ENCODE results near the gene RFC3.
A peak's percentile ranks its signal among the peaks of the same experiment; 100 is the strongest.
"Not testable (repeated sequence)": the region's sequence is repeated elsewhere in the genome, so short reads cannot be mapped to it uniquely, and the experiment has no call there.

The RFC3 gene

DNA sequence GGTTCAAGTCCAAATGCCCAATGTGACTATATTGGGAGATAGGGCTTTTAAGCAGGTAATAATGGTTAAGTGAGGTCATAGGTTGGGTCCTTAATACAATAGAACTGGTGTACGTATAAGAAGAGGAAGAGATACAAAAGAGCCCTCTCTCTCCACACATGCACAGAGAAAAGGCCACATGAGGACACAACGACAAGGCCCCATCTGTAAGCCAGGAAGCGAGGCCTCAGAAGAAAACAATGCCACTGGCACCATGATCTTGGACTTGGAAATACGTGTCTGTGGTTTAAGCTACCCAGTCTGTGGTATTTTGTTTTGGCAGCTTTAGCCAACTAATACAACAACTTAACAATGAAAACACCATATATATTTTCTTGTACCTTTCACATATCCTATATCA lies 23.4 kb upstream of the RFC3 start:
- no peaks in the 10 kb centered on the region for H3K9me3 Mint-ChIP-seq
- H3K4me3 Mint-ChIP-seq = no peak overlapping the region
- no peaks in the 10 kb centered on the region for H3K27me3 Mint-ChIP-seq
- peaks cover 16% of the 10 kb centered on the region for H3K4me1 Mint-ChIP-seq (ENCODE audit: low read depth)
- intact Hi-C loops (cut with micrococcal nuclease) = no loop called here
- H3K36me3 Mint-ChIP-seq (ENCODE audit: low read depth) = no peaks in the 10 kb centered on the region
- no peak overlapping the region for H3K27ac Mint-ChIP-seq

DNA sequence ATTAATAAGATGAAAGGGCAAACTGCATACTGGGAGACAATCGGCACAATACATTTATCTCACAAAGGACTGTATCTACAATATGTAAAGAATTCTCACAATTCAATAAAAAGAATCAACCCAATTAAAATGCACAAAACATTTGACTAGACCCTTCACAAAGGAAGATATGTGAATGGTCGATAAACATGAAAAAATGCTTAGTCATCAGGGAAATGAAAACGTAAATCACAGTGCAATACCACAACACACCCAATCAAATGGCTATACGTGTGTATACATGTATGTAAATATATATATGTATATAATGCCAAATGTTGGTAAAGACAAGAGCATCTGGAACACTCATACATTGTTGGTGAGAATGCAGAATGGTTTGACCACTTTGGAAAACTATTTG lies 21.9 kb upstream of the RFC3 start:
- peaks cover 21% of the 10 kb centered on the region for H3K4me1 Mint-ChIP-seq (ENCODE audit: low read depth)
- H3K4me3 Mint-ChIP-seq = no peak overlapping the region
- H3K36me3 Mint-ChIP-seq (ENCODE audit: low read depth) = no peaks in the 10 kb centered on the region
- no peak overlapping the region for H3K27ac Mint-ChIP-seq
- intact Hi-C loops (cut with micrococcal nuclease) = no loop called here
- H3K27me3 Mint-ChIP-seq = no peaks in the 10 kb centered on the region
- no peaks in the 10 kb centered on the region for H3K9me3 Mint-ChIP-seq

DNA sequence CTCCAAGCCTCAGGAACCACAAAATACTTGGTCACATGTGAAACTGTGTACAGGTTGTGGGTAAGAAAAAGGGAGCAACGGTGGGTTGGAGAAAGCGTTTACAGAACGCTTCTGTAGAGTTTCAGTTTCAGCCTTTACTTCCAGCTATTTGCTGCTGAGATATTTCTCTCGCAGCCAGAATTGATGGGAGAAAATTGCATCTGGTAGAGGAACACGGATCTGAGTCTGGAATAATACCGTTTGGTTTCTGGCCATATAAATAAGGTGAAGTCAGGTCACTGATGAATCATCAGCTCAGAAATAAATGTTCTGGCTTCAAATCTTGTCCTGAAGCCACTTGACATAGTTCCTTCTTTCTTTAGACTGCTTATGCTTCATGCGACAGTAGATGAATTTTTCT lies 20.3 kb upstream of the RFC3 start:
- Mint-ChIP-seq H3K4me3 (peak overlapping the region; percentile 48), H3K9me3 (no peaks in the 10 kb centered on the region), H3K27me3 (no peaks in the 10 kb centered on the region), H3K27ac (peak overlapping the region; percentile 34), H3K36me3 (ENCODE audit: low read depth) (no peaks in the 10 kb centered on the region), H3K4me1 (ENCODE audit: low read depth) (peaks cover 21% of the 10 kb centered on the region)
- intact Hi-C loops (cut with micrococcal nuclease) = no loop called here

DNA sequence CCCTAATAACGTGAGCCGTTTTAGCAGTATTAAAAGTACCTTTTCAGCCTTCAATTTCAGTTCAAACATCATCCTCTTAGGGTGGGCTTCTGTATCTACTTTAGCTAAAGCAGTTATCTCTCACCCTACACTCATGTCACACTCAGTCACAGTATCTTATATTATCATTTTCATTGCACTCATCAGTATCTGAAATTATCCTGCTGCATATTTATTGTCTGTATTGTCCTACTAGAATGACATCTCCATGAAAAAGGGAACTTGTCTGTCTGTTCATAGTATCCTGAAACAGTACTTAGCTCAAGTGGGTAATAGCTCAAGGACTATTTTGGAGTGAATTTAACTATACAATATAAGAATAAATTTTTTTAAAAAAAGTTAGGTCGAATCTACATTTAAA lies 19.9 kb upstream of the RFC3 start:
- H3K27ac Mint-ChIP-seq = peak overlapping the region; percentile 34
- intact Hi-C loops (cut with micrococcal nuclease) = no loop called here
- no peaks in the 10 kb centered on the region for H3K36me3 Mint-ChIP-seq (ENCODE audit: low read depth)
- H3K27me3 Mint-ChIP-seq = no peaks in the 10 kb centered on the region
- H3K4me3 Mint-ChIP-seq = no peak overlapping the region
- H3K4me1 Mint-ChIP-seq (ENCODE audit: low read depth) = peaks cover 21% of the 10 kb centered on the region
- H3K9me3 Mint-ChIP-seq = no peaks in the 10 kb centered on the region

DNA sequence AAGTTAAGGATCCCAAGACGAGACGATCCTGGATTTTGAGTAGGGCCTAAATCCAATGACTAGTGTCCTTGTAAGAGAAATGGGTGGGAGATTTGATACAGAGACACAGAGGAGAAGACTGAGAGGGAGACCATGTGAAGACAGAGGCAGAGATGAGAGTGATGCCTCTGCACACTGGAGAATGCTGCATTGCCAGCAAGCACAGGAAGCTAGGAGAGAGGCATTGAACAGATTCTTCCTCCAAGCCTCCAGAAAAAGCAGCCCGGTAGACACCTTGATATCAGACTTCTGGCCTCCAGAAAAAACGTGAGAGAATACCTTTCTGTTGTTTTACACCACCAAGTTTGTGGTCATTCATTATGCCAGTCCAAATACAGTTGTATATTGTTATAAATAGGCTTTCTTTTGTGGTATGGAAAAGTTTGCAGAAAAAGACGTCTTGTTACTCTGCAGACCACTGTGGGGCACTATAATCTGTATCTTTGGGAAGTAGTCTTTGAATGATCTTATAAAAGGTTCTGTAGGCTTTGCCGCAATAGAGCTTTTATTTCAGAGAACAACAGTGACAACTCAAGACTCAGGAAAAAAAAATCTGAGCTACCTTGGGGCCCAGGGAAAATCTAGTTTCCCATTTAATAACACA lies 17.9 kb upstream of the RFC3 start:
- no peaks in the 10 kb centered on the region for H3K27me3 Mint-ChIP-seq
- H3K36me3 Mint-ChIP-seq (ENCODE audit: low read depth) = no peaks in the 10 kb centered on the region
- intact Hi-C loops (cut with micrococcal nuclease) = no loop called here
- H3K4me1 Mint-ChIP-seq (ENCODE audit: low read depth) = peaks cover 21% of the 10 kb centered on the region
- no peak overlapping the region for H3K4me3 Mint-ChIP-seq
- no peak overlapping the region for H3K27ac Mint-ChIP-seq
- no peaks in the 10 kb centered on the region for H3K9me3 Mint-ChIP-seq

DNA sequence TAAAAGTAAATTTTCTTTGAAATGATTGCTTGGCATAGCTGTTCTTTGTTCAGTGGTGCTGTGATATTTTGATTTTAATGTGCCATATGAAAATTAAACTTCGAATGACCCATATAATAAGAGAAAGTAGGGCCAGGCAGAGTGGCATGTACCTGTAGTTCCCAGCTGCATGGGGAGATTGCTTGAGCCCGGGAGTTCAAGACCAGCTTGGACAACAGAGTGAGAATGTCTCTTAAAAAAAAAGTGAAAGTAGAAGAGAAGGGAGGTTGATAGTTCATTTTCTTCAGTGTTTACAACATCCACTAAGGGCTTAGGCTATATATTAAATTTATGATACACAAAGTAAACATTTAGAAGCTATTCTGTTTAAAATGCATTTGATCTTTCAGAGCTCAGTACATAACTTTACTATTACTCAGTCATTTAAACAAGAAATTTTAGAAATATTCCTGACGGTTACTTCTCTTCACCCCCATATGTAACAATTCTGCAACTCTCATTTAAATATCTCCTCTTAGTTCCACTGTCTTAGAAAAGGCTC lies 17.2 kb upstream of the RFC3 start:
- H3K27me3 Mint-ChIP-seq = no peaks in the 10 kb centered on the region
- H3K9me3 Mint-ChIP-seq = no peaks in the 10 kb centered on the region
- no peak overlapping the region for H3K4me3 Mint-ChIP-seq
- peaks cover 21% of the 10 kb centered on the region for H3K4me1 Mint-ChIP-seq (ENCODE audit: low read depth)
- intact Hi-C loops (cut with micrococcal nuclease) = no loop called here
- H3K36me3 Mint-ChIP-seq (ENCODE audit: low read depth) = no peaks in the 10 kb centered on the region
- H3K27ac Mint-ChIP-seq = no peak overlapping the region

DNA sequence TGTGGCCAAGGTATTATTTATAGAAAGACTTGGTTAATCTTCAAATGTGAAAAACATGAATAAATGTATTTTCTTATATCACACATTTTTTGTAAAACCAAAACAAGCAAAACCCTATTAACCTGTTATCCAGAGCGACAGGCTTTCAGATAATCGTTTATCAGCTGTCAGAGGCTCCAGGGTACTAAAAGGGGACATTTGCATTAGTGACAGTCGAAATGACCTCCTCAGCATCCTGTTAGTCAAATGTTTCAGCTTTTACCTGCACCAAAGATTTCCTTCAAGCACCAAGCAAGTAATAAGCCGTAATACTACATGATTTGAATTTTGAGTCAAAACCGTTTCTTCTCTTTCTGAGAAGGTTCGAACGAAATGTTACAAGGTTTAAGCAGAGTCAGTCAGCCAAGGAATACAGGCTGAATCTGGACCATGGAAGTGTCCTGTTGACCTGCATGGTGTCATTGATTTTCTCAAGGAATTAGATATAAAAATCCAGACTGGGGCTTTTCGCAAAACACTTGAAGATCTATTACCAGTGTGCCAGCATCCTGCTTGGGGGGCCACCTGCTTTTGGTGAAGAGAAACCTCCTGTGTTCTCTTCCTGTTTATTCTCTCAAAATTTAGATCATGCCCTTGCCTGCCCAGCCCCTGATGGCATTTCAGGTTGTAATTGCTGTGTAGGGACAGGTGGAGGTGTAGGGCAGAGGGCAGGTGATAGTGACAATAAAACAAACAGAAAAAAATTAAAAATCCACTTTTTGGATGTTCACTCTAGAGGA lies 11.3 kb upstream of the RFC3 start:
- H3K9me3 Mint-ChIP-seq = no peaks in the 10 kb centered on the region
- no peak overlapping the region for H3K27ac Mint-ChIP-seq
- peaks cover 15% of the 10 kb centered on the region for H3K27me3 Mint-ChIP-seq
- H3K36me3 Mint-ChIP-seq (ENCODE audit: low read depth) = no peaks in the 10 kb centered on the region
- no peak overlapping the region for H3K4me3 Mint-ChIP-seq
- intact Hi-C loops (cut with micrococcal nuclease) = no loop called here
- H3K4me1 Mint-ChIP-seq (ENCODE audit: low read depth) = no peaks in the 10 kb centered on the region

DNA sequence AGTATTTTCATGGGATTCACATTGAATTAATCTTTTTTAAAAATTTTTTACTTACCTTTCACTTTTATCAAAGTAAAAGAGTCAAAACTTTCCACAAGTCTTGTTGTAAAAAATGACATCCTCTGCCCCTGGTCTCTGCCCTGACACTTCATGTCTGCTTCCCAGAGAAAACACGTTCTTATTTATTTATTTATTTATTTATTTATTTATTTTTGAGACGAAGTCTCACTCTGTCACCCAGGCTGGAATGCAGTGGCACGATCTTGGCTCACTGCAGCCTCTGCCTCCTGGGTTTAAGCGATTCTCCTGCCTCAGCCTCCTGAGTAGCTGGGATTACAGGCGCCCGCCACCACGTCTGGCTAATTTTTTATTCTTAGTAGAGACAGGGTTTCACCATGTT lies 5.1 kb upstream of the RFC3 start:
- H3K9me3 Mint-ChIP-seq; H3K4me3 Mint-ChIP-seq; H3K4me1 Mint-ChIP-seq (ENCODE audit: low read depth); H3K27ac Mint-ChIP-seq; intact Hi-C loops (cut with micrococcal nuclease); H3K36me3 Mint-ChIP-seq (ENCODE audit: low read depth): not testable (repeated sequence)
- peaks cover 11% of the 10 kb centered on the region for H3K27me3 Mint-ChIP-seq

DNA sequence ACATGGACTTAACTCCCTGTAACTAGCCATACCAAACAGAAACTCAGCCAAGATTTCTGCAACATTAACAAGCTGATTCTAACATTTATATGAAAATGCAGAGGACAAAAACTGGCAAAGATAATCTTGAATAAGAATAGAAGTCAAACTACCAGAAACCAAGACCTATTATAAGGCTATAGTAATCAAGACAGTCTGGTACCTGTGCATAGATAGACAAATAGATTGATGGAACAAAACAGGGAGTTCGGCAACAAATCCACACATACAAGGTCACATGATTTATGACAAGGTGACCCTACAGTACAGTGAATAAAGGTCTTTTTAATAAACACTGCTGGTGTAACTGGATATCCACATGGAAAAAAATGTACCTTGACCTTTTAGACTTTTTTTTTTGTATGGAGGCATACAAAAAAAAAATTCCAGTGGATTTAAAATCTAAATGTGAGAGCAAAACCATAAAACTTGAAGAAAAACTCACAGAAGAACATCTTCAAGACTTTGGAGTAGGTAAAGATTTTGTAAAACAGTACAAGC lies 2.9 kb upstream of the RFC3 start:
- H3K9me3 Mint-ChIP-seq = no peaks in the 10 kb centered on the region
- H3K36me3 Mint-ChIP-seq (ENCODE audit: low read depth) = peaks cover 12% of the 10 kb centered on the region
- peaks cover 4% of the 10 kb centered on the region for H3K27me3 Mint-ChIP-seq
- peaks cover 13% of the 10 kb centered on the region for H3K4me1 Mint-ChIP-seq (ENCODE audit: low read depth)
- H3K27ac Mint-ChIP-seq = no peak overlapping the region
- intact Hi-C loops (cut with micrococcal nuclease) = no loop called here
- no peak overlapping the region for H3K4me3 Mint-ChIP-seq

DNA sequence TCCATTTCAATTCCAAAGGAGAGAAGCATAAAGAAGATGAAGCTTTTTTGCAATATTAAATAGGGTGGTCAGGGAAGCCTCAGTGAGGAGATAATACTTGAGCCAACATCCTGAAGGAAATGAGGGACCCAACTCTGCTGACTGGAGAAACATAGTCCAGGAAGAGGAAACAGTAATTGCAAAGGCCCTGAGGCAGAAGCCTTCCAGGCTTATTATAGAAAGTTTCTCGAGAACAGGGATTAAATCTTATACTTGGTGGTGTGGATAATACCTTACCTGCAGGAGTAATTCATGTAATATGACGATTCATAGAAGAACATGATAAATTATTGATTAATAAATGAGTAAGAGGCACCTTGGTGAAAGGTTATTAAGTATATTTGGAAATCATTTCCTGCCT lies 1.0 kb upstream of the RFC3 start:
- Mint-ChIP-seq H3K36me3 (ENCODE audit: low read depth) (peaks cover 21% of the 10 kb centered on the region), H3K27ac (no peak overlapping the region), H3K4me1 (ENCODE audit: low read depth) (peaks cover 13% of the 10 kb centered on the region), H3K9me3 (no peaks in the 10 kb centered on the region), H3K4me3 (no peak overlapping the region), H3K27me3 (peaks cover 4% of the 10 kb centered on the region)
- intact Hi-C loops (cut with micrococcal nuclease) = no loop called here

DNA sequence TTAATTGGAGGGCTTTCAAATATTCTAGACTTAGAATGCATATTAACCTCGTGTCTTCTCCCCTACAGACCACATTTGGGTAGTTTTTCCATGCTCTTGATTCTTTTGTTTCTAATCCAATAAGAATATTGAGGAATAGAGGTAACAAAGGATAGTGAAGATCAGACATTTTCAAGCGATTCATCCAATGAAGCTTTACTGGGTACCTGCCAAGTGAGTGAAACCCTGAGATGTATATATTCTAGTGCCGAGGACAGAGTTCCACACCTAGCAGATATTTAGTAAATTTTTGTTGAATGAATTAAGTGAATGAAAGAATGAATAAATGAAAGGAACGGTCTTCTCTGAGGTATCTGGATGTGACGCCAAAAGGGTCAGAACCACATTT lies 442 bp upstream of the RFC3 start:
- H3K4me1 Mint-ChIP-seq (ENCODE audit: low read depth) = peaks cover 13% of the 10 kb centered on the region
- H3K4me3 Mint-ChIP-seq = peak overlapping the region; percentile 96
- peaks cover 4% of the 10 kb centered on the region for H3K27me3 Mint-ChIP-seq
- H3K9me3 Mint-ChIP-seq = no peaks in the 10 kb centered on the region
- H3K36me3 Mint-ChIP-seq (ENCODE audit: low read depth) = peaks cover 21% of the 10 kb centered on the region
- intact Hi-C loops (cut with micrococcal nuclease) = no loop called here
- H3K27ac Mint-ChIP-seq = peak overlapping the region; percentile 93

DNA sequence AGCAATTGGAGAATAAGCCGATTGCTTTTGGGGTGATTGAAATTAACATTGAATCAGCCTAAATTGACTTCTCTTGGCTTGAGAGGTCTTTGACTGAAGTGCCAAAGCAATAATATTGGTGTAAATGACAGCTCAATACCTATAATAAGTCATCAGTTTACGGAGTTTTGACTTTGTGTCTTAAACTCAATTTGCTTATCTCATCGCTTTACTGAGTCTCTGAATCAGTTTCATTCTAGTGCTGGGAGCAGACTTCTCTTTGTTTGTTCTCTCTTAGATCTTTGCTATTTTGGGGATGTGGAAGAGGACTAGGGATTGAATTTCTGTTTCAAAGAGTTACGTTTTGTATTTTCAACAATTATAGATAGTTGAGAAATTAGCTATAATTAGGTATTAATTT lies 7.1 kb downstream of the RFC3 start:
- intact Hi-C loops (cut with micrococcal nuclease) = no loop called here
- H3K9me3 Mint-ChIP-seq = no peaks in the 10 kb centered on the region
- no peaks in the 10 kb centered on the region for H3K27me3 Mint-ChIP-seq
- H3K36me3 Mint-ChIP-seq (ENCODE audit: low read depth) = peaks cover 33% of the 10 kb centered on the region
- no peaks in the 10 kb centered on the region for H3K4me1 Mint-ChIP-seq (ENCODE audit: low read depth)
- H3K27ac Mint-ChIP-seq = no peak overlapping the region
- no peak overlapping the region for H3K4me3 Mint-ChIP-seq

DNA sequence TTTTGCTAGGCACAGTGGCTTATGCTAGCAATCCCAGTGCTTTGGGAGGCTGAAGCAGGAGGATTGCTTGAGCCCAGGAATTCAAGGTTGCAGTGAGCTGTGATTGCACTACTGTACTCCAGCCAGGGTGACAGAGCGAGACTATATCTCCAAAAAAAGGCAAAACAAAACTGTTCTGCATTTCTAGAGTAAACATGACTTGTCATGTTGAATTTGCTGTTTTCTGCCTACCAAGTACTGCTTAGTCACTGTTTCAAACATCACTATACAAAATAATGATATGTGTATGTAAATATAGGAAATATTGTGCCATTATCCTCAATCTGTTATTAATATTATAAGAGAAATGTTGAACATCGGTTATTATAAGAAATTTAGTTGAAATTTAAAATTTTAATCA lies 9.2 kb downstream of the RFC3 start:
- H3K27me3 Mint-ChIP-seq = no peaks in the 10 kb centered on the region
- H3K27ac Mint-ChIP-seq = no peak overlapping the region
- no peaks in the 10 kb centered on the region for H3K9me3 Mint-ChIP-seq
- intact Hi-C loops (cut with micrococcal nuclease) = no loop called here
- H3K36me3 Mint-ChIP-seq (ENCODE audit: low read depth) = peaks cover 31% of the 10 kb centered on the region
- H3K4me1 Mint-ChIP-seq (ENCODE audit: low read depth) = no peaks in the 10 kb centered on the region
- H3K4me3 Mint-ChIP-seq = no peak overlapping the region

DNA sequence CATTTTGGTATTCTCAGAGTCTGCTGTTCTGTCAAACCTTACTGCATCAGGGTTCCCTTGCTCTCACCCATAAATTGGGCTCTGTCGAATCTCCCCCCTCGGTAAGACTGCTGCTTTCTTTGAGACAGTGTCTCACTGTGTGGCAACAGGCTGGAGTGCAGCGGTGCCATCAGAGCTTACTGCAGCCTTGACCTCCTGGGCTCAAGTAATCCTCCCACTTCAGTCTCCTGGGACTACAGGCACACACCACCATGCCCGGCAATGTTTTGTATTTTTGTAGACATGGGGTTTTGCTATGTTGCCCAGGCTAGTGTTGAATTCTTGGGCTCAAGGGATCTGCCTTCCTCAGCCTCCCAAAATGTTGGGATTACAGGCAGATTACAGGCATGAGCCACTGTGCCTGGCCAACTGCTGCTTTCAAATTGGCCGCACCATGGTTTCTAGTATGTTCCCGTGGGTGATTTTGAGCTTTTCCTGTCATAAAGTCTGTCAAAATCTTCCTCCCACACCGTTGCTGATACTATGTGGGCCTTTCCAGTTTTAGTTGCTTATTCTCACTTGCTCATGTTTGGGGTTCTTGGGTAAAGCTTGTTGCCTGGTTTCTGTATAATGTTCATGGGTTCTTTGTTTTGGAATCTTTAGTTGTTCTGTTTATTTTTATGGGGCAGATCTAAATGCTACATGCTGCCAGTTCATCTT lies 10.6 kb downstream of the RFC3 start:
- Mint-ChIP-seq H3K4me1 (ENCODE audit: low read depth) (no peaks in the 10 kb centered on the region), H3K9me3 (no peaks in the 10 kb centered on the region), H3K36me3 (ENCODE audit: low read depth) (peaks cover 30% of the 10 kb centered on the region), H3K4me3 (no peak overlapping the region), H3K27ac (peak overlapping the region; percentile 4), H3K27me3 (no peaks in the 10 kb centered on the region)
- intact Hi-C loops (cut with micrococcal nuclease) = no loop called here
